Myometrial cell (primary cell): ENCODE data around the gene OR5D13. TPM values are rescaled to one million over a fixed set of nuclear protein-coding genes. Genes with fewer than 3 reads are reported as not detected.

Source experiments
- total RNA-seq: library from RNA; depleted of rRNA; stranded (reverse); fragments of >200 nt; gene quantifications from 2 replicates; pipeline ENCODE4 v1.2.3, GENCODE V29; 2015

The OR5D13 gene, protein sequence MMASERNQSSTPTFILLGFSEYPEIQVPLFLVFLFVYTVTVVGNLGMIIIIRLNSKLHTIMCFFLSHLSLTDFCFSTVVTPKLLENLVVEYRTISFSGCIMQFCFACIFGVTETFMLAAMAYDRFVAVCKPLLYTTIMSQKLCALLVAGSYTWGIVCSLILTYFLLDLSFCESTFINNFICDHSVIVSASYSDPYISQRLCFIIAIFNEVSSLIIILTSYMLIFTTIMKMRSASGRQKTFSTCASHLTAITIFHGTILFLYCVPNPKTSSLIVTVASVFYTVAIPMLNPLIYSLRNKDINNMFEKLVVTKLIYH
- not detected in 2 replicates for total RNA-seq

DNA sequence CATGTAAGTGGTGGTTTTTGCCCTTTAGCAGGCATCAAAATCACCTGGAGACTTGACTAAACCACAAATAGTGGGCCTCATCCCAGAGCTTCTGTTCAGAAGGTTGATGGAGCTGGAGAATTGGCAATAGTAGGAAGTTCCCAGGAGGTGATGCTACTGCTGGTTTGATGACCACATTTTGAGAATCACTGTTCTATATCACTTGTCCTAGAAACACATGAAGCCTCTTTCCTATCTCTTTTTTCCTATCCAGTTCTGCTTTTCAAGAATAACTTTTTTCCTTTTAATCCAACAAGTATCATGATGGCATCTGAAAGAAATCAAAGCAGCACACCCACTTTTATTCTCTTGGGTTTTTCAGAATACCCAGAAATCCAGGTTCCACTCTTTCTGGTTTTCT lies at the start of gene OR5D13:
OR5D13 (plus strand) TSS at position 301 of the 400 bp plus-strand sequence; CDS start at position 301, 0 bp downstream.

DNA sequence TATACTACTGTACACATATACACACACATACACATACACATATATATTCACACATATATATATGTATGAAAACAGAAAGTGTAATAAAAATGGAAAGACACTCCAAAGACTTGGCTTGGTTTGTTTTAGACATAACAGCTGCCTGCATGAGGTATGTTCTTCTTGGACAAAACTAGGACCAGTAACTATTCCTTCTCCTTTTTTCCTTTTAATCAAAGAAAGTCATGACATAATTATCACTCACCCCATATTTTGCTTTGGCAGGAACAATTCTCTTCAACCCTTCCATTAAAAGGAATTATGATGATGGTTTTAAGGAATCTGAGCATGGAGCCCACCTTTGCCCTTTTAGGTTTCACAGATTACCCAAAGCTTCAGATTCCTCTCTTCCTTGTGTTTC lies 22.0 kb downstream of the OR5D13 start, which contains the start of gene OR5D14:
OR5D14 (plus strand) TSS at position 301 of the 400 bp plus-strand sequence; CDS start at position 301, 0 bp downstream.

GRCh38 chr11:55811067-55811466 lies 37.8 kb downstream of the OR5D13 start, which contains the start of gene OR5L1:
Gene OR5L1, plus strand, starts transcription at chr11:55811367. Its CDS starts 100 bp downstream, at chr11:55811467.

DNA sequence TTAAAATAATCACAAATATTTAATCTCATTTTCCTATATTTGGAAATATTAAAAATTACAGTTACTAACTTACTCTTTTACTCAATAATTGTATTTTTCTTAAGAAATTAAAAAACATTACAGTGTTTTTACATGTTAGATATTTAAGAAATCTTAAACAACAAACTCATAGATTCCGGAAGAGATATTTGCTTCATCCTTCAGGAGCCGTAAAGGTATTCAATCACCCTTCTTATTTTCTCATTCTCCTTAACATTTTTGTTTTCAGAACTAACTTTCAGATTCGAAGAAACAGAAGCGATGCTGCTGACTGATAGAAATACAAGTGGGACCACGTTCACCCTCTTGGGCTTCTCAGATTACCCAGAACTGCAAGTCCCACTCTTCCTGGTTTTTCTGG lies 46.1 kb downstream of the OR5D13 start, which contains the start of gene OR5D18:
OR5D18 (plus strand) TSS at position 301 of the 400 bp plus-strand sequence; CDS start at position 301, 0 bp downstream.

Other genes starting within 250 kb of the OR5D13 start
- gene OR4C15, start 219.0 kb upstream of the OR5D13 start, total RNA-seq: not detected in 2 replicates
- not detected in 2 replicates for gene OR4C16, start 201.3 kb upstream of the OR5D13 start, total RNA-seq
- not detected in 2 replicates for gene OR4C11, start 165.8 kb upstream of the OR5D13 start, total RNA-seq
- not detected in 2 replicates for gene OR4P4, start 138.3 kb upstream of the OR5D13 start, total RNA-seq
- gene OR4S2, start 125.1 kb upstream of the OR5D13 start, total RNA-seq: not detected in 2 replicates
- not detected in 2 replicates for gene OR4C6, start 111.2 kb upstream of the OR5D13 start, total RNA-seq
- gene OR5D14, start 22.1 kb downstream of the OR5D13 start, total RNA-seq: not detected in 2 replicates
- gene OR5L1, start 37.9 kb downstream of the OR5D13 start, total RNA-seq: not detected in 2 replicates
- gene OR5D18, start 46.2 kb downstream of the OR5D13 start, total RNA-seq: not detected in 2 replicates
- gene OR5L2, start 53.8 kb downstream of the OR5D13 start, total RNA-seq: not detected in 2 replicates
- gene OR5D16, start 65.3 kb downstream of the OR5D13 start, total RNA-seq: not detected in 2 replicates
- gene TRIM51, start 109.9 kb downstream of the OR5D13 start, total RNA-seq: not detected in 2 replicates
- gene OR5W2, start 141.1 kb downstream of the OR5D13 start, total RNA-seq: not detected in 2 replicates
- gene OR5I1, start 163.0 kb downstream of the OR5D13 start, total RNA-seq: not detected in 2 replicates
- gene OR10AG1, start 196.5 kb downstream of the OR5D13 start, total RNA-seq: not detected in 2 replicates
- not detected in 2 replicates for gene OR5F1, start 221.2 kb downstream of the OR5D13 start, total RNA-seq